Body of pancreas (tissue), 4 donors: ENCODE measurements around the gene FBN2.

Experiments used
- CTCF ChIP-seq, 7 experiments: fragments of 450-650 bp in 4 of 7; fragments of 200-600 bp in 3 of 7; sonication (generic) in 3 of 7; IDR thresholded peaks; one replicate each; pipeline ENCODE4 v1.5.1; 2016 to 2019; ENCODE audit warnings: antibody characterized with exemption in 7 of 7
- POLR2A ChIP-seq, 3 donors: fragments of 450-650 bp; IDR thresholded peaks; one replicate each; pipeline ENCODE4 v1.6.1; 2016; ENCODE audit warnings: antibody characterized with exemption in 3 of 3, mild to moderate bottlenecking in 2 of 3

- no peak for TF ChIP-seq CTCF (IDR thresholded peaks at IDR 0.05)
- TF ChIP-seq POLR2A (IDR thresholded peaks at IDR 0.05), result no peak
These were observed 292.1 kb downstream of the FBN2 start for GRCh38 chr5:128245974-128246373.
